ENCODE results near the gene POU2AF2.
"Not testable (repeated sequence)": the region's sequence is repeated elsewhere in the genome, so short reads cannot be mapped to it uniquely, and the experiment has no call there.

POU2AF2 gene

GRCh38 chr11:111305162-111305802, 59.8 kb downstream of the POU2AF2 start:
- DNase-seq, result no peak

- no peak for DNase-seq
These were observed 60.4 kb downstream of the POU2AF2 start for GRCh38 chr11:111305876-111306275.

- no peak for DNase-seq
These were observed 60.8 kb downstream of the POU2AF2 start for GRCh38 chr11:111306321-111306720.

- no peak for DNase-seq
These were observed 62.1 kb downstream of the POU2AF2 start for GRCh38 chr11:111307472-111308108.

- no peak for DNase-seq
These were observed 62.6 kb downstream of the POU2AF2 start for GRCh38 chr11:111308140-111308539.

GRCh38 chr11:111309215-111309915, 63.8 kb downstream of the POU2AF2 start:
- no peak for DNase-seq

- DNase-seq, result no peak
These were observed 64.6 kb downstream of the POU2AF2 start for GRCh38 chr11:111310088-111310487.

- DNase-seq, result no peak
These were observed 65.2 kb downstream of the POU2AF2 start for GRCh38 chr11:111310723-111311122.

GRCh38 chr11:111312076-111312475, 66.6 kb downstream of the POU2AF2 start:
- no peak for DNase-seq

GRCh38 chr11:111319296-111319695, 73.8 kb downstream of the POU2AF2 start:
- DNase-seq, result no peak

- DNase-seq, result not testable (repeated sequence)
These were observed 74.7 kb downstream of the POU2AF2 start for GRCh38 chr11:111320199-111320598.

- DNase-seq, result no peak
These were observed 75.4 kb downstream of the POU2AF2 start for GRCh38 chr11:111320728-111321568.

GRCh38 chr11:111322534-111322933, 77.0 kb downstream of the POU2AF2 start:
- no peak for DNase-seq

- DNase-seq, result no peak
These were observed 78.8 kb downstream of the POU2AF2 start for GRCh38 chr11:111324277-111324720.

GRCh38 chr11:111325259-111325658, 79.7 kb downstream of the POU2AF2 start:
- no peak for DNase-seq

- no peak for DNase-seq
These were observed 81.3 kb downstream of the POU2AF2 start for GRCh38 chr11:111326824-111327223.

- DNase-seq, result no peak
These were observed 82.5 kb downstream of the POU2AF2 start for GRCh38 chr11:111327908-111328624.

- DNase-seq, result no peak
These were observed 84.0 kb downstream of the POU2AF2 start for GRCh38 chr11:111329306-111330204.

- DNase-seq, result no peak
These were observed 84.8 kb downstream of the POU2AF2 start for GRCh38 chr11:111330234-111330893.

GRCh38 chr11:111331711-111332479, 86.4 kb downstream of the POU2AF2 start:
- DNase-seq, result no peak
